GM10248 (cell line): ENCODE data around the gene TFCP2L1.

Experiments
- CTCF ChIA-PET: fragments of 300-600 bp; sonication (Branson Sonifier 250); formaldehyde crosslinking; extraction: SDS; loops from one replicate; lab custom pipeline; 2021; ENCODE audit warnings: antibody characterized with exemption; lab: Yijun Ruan, JAX
- POLR2A ChIA-PET: fragments of 350-650 bp; sonication (Branson Sonifier 250); formaldehyde crosslinking; extraction: SDS; loops from one replicate; lab custom pipeline; 2020; ENCODE audit warnings: antibody characterized with exemption; lab: Yijun Ruan, JAX
- DNase-seq: peaks from one replicate; pipeline ENCODE4 v3.0.0; 2012; ENCODE audit errors: extremely low spot score
- TF ChIP-seq, protein P1 (sequence below): IDR thresholded peaks from 2 replicates; pipeline ENCODE4 v1.5.1; 2012; ENCODE audit warnings: mild to moderate bottlenecking, low read depth; ENCODE audit errors: extremely low read depth, missing control alignments, control extremely low read depth

Gene TFCP2L1

DNA sequence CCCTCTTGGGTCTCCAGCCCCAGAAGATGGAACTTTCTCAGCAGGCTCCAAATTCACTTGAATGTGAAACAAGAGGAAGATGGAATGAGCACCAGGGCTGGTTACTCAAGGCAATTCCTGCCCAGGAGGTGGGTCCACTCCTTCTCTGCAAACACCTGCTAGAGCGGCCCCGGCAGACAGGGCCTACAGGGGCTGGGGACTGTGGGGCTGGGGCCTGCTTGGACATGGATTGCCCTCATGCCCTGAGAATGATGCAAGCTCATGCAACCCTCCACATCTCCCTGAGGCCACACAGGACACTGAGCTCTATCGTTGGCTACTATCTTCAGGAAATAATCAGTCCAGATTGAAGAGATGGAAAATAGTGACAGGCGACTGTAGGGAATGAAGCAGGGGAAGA is 39.1 kb downstream of the TFCP2L1 start:
- POLR2A ChIA-PET: no interaction called here
- DNase-seq: no peak
- TF ChIP-seq, protein P1, sequence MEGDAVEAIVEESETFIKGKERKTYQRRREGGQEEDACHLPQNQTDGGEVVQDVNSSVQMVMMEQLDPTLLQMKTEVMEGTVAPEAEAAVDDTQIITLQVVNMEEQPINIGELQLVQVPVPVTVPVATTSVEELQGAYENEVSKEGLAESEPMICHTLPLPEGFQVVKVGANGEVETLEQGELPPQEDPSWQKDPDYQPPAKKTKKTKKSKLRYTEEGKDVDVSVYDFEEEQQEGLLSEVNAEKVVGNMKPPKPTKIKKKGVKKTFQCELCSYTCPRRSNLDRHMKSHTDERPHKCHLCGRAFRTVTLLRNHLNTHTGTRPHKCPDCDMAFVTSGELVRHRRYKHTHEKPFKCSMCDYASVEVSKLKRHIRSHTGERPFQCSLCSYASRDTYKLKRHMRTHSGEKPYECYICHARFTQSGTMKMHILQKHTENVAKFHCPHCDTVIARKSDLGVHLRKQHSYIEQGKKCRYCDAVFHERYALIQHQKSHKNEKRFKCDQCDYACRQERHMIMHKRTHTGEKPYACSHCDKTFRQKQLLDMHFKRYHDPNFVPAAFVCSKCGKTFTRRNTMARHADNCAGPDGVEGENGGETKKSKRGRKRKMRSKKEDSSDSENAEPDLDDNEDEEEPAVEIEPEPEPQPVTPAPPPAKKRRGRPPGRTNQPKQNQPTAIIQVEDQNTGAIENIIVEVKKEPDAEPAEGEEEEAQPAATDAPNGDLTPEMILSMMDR: no peak
- CTCF ChIA-PET: no interaction called here

DNA sequence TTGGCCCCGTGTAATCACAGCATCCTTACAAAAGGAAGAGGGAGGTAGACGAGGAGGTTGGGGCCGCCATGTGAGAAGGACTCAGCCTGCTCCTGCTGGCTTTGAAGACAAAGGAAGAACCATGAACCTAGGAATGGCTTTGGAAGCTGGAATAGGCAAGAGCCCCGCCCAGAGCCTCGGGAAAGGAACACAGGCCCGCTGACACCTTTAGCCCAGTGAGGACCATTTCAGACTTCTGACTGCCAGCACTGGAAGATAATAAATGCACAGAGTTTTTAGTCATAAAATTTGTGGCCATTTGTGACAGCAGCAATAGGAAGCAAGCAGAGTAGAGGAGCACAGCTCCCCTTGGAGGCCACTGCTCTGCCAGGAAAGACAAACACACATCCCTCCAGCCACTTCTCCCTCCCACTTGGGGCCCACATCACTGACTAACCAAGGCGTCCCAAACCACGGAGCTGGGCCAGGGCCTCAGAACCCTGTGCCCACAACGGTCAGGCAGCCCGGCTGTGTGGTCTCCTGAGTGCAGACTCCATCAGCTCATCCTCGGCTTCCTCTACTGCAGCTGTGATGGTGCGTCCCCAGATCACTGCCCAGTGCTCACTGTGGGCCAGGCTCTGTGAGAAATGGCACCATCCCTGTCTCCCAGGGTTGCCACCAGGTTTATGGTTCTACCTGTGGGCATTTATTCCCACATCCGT is 39.7 kb downstream of the TFCP2L1 start:
- POLR2A ChIA-PET: no interaction called here
- TF ChIP-seq, protein P1: no peak
- DNase-seq: no peak
- CTCF ChIA-PET: no interaction called here

DNA sequence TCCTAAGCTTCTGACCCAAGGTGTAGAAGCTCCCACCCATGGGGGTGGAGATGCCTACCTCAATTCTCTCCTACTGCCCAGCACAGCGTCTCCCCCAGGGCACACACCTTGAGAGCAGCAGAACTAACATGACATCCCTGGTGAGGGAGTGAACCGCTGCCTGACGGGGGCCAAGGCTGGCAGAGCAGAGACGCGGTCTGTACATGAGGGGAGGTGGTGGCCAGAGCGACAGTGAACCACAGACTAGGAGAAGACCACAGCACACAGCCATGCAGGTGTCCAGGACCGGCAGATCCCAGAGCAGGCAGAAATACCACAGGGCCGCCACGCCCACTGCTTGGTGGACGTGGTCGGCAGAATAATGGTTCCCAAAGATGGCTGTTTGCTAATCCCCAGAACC is 40.4 kb downstream of the TFCP2L1 start:
- DNase-seq: no peak
- ChIA-PET POLR2A (no interaction called here), CTCF (no interaction called here)
- TF ChIP-seq, protein P1: no peak

DNA sequence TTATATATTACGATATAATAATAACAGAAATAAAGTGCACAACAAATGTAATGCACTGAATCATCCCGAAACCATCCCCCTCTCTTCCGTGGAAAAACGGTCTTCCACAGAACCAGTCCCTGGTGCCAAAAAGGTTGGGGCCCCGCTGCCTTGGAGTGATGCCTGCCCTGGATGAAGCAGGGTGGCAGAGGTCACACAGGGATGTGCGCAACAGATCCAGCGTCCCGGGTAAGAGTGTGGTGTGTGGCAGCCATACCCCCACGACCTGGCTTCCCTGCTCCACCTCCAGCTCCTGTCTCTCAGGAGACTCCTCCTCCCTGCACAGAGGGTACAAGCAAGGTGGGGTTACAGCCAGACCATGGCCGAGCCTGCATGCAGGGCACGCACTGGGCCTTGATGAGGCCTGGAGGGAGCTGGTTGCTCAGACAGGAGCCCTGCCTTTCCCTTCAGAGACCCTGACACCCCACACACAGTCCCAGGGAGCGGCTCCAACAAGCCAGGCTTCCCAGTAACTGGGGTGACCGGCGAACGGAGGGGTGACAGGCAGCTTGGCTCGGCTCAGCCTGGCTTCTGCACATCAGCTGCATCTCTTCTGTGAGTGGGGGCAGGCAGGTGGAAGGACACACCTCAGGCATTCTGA is 41.1 kb downstream of the TFCP2L1 start:
- POLR2A ChIA-PET: no interaction called here
- CTCF ChIA-PET: interaction anchor here (1.5 kb wide), 2 partner anchors 14 to 28 kb away, joined by 3 read pairs; no protein-coding TSS in a partner anchor
- DNase-seq: no peak
- TF ChIP-seq, protein P1: no peak

DNA sequence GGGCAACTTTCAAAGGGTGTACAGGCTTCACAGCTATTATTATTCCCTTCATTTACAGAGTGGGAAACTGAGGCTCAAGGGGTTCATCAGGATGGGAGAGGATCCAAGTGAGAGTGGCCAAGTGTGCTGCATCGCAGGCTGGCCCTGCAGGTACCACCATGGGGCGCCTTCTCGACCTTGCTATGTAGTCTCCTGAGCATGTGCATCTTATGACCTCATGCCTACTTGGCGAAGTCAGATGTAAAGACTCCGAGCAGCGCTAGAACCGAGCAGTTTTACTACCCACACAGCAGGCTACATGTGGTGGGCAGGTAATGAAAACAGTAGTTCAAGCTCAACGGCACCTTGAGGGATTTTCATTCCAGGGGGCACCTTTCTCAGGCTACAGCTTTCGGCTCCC is 42.0 kb downstream of the TFCP2L1 start:
- DNase-seq: no peak
- CTCF ChIA-PET: interaction anchor here (1.0 to 1.5 kb wide), 3 partner anchors 15 to 113 kb away, joined by 3 read pairs; no protein-coding TSS in a partner anchor
- POLR2A ChIA-PET: no interaction called here
- TF ChIP-seq, protein P1: no peak

DNA sequence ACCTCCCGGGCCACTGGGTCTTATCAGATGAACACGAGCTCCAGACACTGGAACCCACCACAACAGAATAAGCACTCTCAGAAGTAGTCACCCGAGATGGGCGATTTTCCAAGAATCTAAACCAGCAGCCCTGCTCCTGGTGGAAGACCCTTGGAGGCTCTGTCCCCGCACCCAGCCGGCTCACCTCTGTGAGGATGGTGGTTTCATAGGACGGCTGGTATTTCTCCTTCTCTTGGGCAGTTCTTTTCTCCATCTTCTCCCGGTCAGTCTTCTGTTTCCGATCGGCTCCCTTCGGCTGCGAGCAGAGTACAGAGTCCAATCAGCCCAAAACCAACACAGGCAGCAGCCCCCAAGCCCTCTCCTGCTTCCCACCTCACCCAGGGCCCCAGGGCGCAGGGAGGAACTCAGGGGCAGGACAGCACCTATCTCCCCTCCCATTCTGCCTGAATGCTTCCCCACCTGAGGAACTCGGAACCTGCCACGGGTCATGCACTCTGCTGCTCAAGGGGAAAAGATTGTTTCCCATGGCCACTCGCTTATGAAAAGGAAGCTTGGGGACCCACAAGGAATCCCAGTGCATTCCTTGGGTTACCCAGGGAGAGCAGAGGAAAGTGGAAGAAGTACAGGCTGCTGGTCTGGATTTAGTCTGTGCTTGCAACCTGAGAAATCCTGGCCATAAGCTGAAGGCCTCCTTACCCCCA is 42.7 kb downstream of the TFCP2L1 start:
- no peak for DNase-seq
- TF ChIP-seq, protein P1: no peak
- ChIA-PET POLR2A (no interaction called here), CTCF (interaction anchor here (1.0 to 1.5 kb wide), 2 partner anchors 29 to 114 kb away, joined by 3 read pairs; no protein-coding TSS in a partner anchor)
